OCI-LY3 (cell line): ENCODE measurements around the gene AGAP1.

Experiments used
- CTCF ChIP-seq: fragments of 200-600, 300-600 bp; sonication (generic); IDR thresholded peaks from 2 replicates; pipeline ENCODE4 v1.5.1; 2014; ENCODE audit warnings: antibody characterized with exemption, low read length, low read depth
- EZH2phosphoT487 ChIP-seq: fragments of 200-600 bp; shearing (Covaris generic); IDR thresholded peaks from 2 replicates; pipeline ENCODE4 v1.6.1; 2018; ENCODE audit warnings: antibody characterized with exemption, mixed run types, low read depth

- TF ChIP-seq CTCF, result no peak
- TF ChIP-seq EZH2phosphoT487, result no peak
These were observed 64.1 kb downstream of the AGAP1 start for GRCh38 chr2:235557903-235558302.
